ENCODE data around the gene MSI2.

GRCh38 chr17:57436565-57436964, 180.2 kb downstream of the MSI2 start:
- TF ChIP-seq SP1 (IDR thresholded peaks at IDR 0.05): no peak
- TF ChIP-seq ELF4 (IDR thresholded peaks at IDR 0.05): no peak
- no peak for TF ChIP-seq ZNF384 (IDR thresholded peaks at IDR 0.05)

Data from HEK293T (cell line).